Muscle of arm (tissue), 12 donors: ENCODE results near the gene TGFBR2. TPM values are rescaled to one million over a fixed set of nuclear protein-coding genes. Genes with fewer than 3 reads are reported as not detected.
A peak's percentile ranks its signal among the peaks of the same experiment; 100 is the strongest.

ENCODE experiments used
- DNase-seq: peaks from one replicate; pipeline ENCODE4 v3.0.0-alpha.2; 2013
- polyA plus RNA-seq, 12 donors: library from polyadenylated mRNA; unstranded; fragments of 120-200 nt; gene quantifications; one replicate each; pipeline ENCODE4 v1.2.1, GENCODE V29; 2013; ENCODE audit not compliant: insufficient read length in 12 of 12

TGFBR2 gene
- polyA plus RNA-seq, 12 donors = 55.8 to 139 (median 66.5) TPM

- DNase-seq = no peak
Observed at GRCh38 chr3:30672287-30672735, 65.9 kb downstream of the TGFBR2 start.

GRCh38 chr3:30672959-30673358 lies 66.6 kb downstream of the TGFBR2 start:
- peak; percentile 77 for DNase-seq

GRCh38 chr3:30673425-30674341 lies 67.3 kb downstream of the TGFBR2 start:
- no peak for DNase-seq

GRCh38 chr3:30675006-30675405 lies 68.6 kb downstream of the TGFBR2 start:
- DNase-seq = no peak

GRCh38 chr3:30675774-30676173 lies 69.4 kb downstream of the TGFBR2 start:
- DNase-seq = no peak

- no peak for DNase-seq
Observed at GRCh38 chr3:30676424-30677346, 70.3 kb downstream of the TGFBR2 start.

GRCh38 chr3:30677347-30677685 lies 70.9 kb downstream of the TGFBR2 start:
- DNase-seq = no peak

- DNase-seq = no peak
Observed at GRCh38 chr3:30679045-30679444, 72.6 kb downstream of the TGFBR2 start.

GRCh38 chr3:30680789-30681648 lies 74.6 kb downstream of the TGFBR2 start:
- DNase-seq = peak; percentile 82

GRCh38 chr3:30681649-30682211 lies 75.3 kb downstream of the TGFBR2 start:
- DNase-seq = no peak

GRCh38 chr3:30682434-30683155 lies 76.2 kb downstream of the TGFBR2 start:
- DNase-seq = no peak

- DNase-seq = no peak
Observed at GRCh38 chr3:30683769-30684168, 77.4 kb downstream of the TGFBR2 start.

- no peak for DNase-seq
Observed at GRCh38 chr3:30684356-30684755, 78.0 kb downstream of the TGFBR2 start.

- DNase-seq = no peak
Observed at GRCh38 chr3:30685267-30685667, 78.9 kb downstream of the TGFBR2 start.

GRCh38 chr3:30686176-30686575 lies 79.8 kb downstream of the TGFBR2 start:
- DNase-seq = no peak

GRCh38 chr3:30686799-30687198 lies 80.4 kb downstream of the TGFBR2 start:
- DNase-seq = no peak

- no peak for DNase-seq
Observed at GRCh38 chr3:30687930-30688570, 81.6 kb downstream of the TGFBR2 start.

GRCh38 chr3:30688776-30689641 lies 82.6 kb downstream of the TGFBR2 start:
- no peak for DNase-seq

- no peak for DNase-seq
Observed at GRCh38 chr3:30690199-30690598, 83.8 kb downstream of the TGFBR2 start.
